Left lung (tissue), 10 donors: ENCODE results near the gene TASP1. TPM values are rescaled to one million over a fixed set of nuclear protein-coding genes. Genes with fewer than 3 reads are reported as not detected.
"Not testable (repeated sequence)": the region's sequence is repeated elsewhere in the genome, so short reads cannot be mapped to it uniquely, and the experiment has no call there.

ENCODE experiments used
- ATAC-seq: fragments of 200-7000 bp; cut with Tn5 transposase; one replicate; pipeline ENCODE4 v1.9.1; 2020; ENCODE audit warnings: moderate library complexity
- DNase-seq, 4 donors: peaks; one replicate each; pipeline ENCODE4 v3.0.0-alpha.2; 2013 to 2020
- H3K27ac ChIP-seq, 2 donors: fragments of 200-600 bp; sonication (generic) in 1 of 2; one replicate each; pipeline versions ENCODE4 v1.5.0 to v1.8.0; 2020 to 2021
- H3K27me3 ChIP-seq, 2 donors: fragments of 200-600 bp; sonication (generic) in 1 of 2; one replicate each; pipeline versions ENCODE4 v1.5.0 to v1.8.0; 2020 to 2021
- H3K36me3 ChIP-seq, 2 donors: fragments of 200-600 bp; sonication (generic) in 1 of 2; one replicate each; pipeline versions ENCODE4 v1.5.0 to v1.8.0; 2020 to 2021
- H3K4me1 ChIP-seq, 2 donors: fragments of 200-600 bp; one replicate each; pipeline ENCODE4 v1.8.0; 2021
- H3K4me3 ChIP-seq, 2 donors: fragments of 200-600 bp; sonication (generic) in 1 of 2; one replicate each; pipeline versions ENCODE4 v1.5.0 to v1.8.0; 2020 to 2021; ENCODE audit warnings: mild to moderate bottlenecking in 1 of 2
- H3K9me3 ChIP-seq, 2 donors: fragments of 200-600 bp; sonication (generic) in 1 of 2; one replicate each; pipeline versions ENCODE4 v1.5.0 to v1.8.0; 2020 to 2021
- CTCF ChIP-seq, 2 donors: fragments of 200-600 bp; sonication (generic) in 1 of 2; IDR thresholded peaks; one replicate each; pipeline versions ENCODE4 v1.5.0 to v1.8.0; 2021; ENCODE audit warnings: antibody characterized with exemption in 2 of 2
- intact Hi-C, 2 donors: fragments of 100-400 bp; cut with DNase I; formaldehyde crosslinking; loops; one replicate each; pipeline versions ENCODE4 v1.11.2 to v1.14.2; 2022
- polyA plus RNA-seq, 6 donors: library from polyadenylated mRNA; unstranded; fragments of 120-200 nt; gene quantifications; one replicate each; pipeline ENCODE4 v1.2.1, GENCODE V29; 2013; ENCODE audit not compliant: insufficient read length in 6 of 6
- total RNA-seq, 2 donors: library from RNA; stranded (reverse); fragmentation: NEBNext Ultra II Directional; extraction: Animal tissue kit (Norgen Biotek cat#: 25700); gene quantifications; one replicate each; pipeline ENCODE4 v1.2.1, GENCODE V29; 2021
- donor health status: DM: no; HTN: yes; CAD: no.
- donor health status: DM: no; HTN: no; CAD: no.

Gene TASP1
- total and polyA plus RNA-seq, 8 donors = 12.9 to 19.9 (median 17.3) TPM

GRCh38 chr20:13487202-13487601 is 151.5 kb downstream of the TASP1 start:
- Histone ChIP-seq H3K36me3 (peaks cover 0 to 10% of the 10 kb centered on the region in 2 donors), H3K27me3 (no peaks in the 10 kb centered on the region), H3K27ac (no peak overlapping the region), H3K4me1 (no peaks in the 10 kb centered on the region), H3K4me3 (no peak overlapping the region), H3K9me3 (no peaks in the 10 kb centered on the region)
- intact Hi-C loops = no loop called here
- ATAC-seq (no peak), DNase-seq (no peak)
- TF ChIP-seq CTCF (IDR thresholded peaks at IDR 0.05) = no peak

- Histone ChIP-seq H3K27me3 (no peaks in the 10 kb centered on the region), H3K36me3 (peaks cover 0 to 15% of the 10 kb centered on the region in 2 donors), H3K9me3 (no peaks in the 10 kb centered on the region), H3K4me1 (no peaks in the 10 kb centered on the region), H3K4me3 (no peak overlapping the region), H3K27ac (no peak overlapping the region)
- intact Hi-C loops = no loop called here
- ATAC-seq (no peak), DNase-seq (no peak)
- no peak for TF ChIP-seq CTCF (IDR thresholded peaks at IDR 0.05)
These were observed 152.0 kb downstream of the TASP1 start for GRCh38 chr20:13486694-13487093.

GRCh38 chr20:13485576-13485975 is 153.2 kb downstream of the TASP1 start:
- Histone ChIP-seq H3K27me3 (no peaks in the 10 kb centered on the region), H3K36me3 (peaks cover 0 to 26% of the 10 kb centered on the region in 2 donors), H3K4me3 (no peak overlapping the region), H3K27ac (no peak overlapping the region), H3K4me1 (no peaks in the 10 kb centered on the region), H3K9me3 (no peaks in the 10 kb centered on the region)
- no peak for DNase-seq
- intact Hi-C loops = no loop called here
- TF ChIP-seq CTCF (IDR thresholded peaks at IDR 0.05) = no peak
- ATAC-seq = no peak

GRCh38 chr20:13485019-13485418 is 153.7 kb downstream of the TASP1 start:
- H3K4me3 ChIP-seq, DNase-seq, ATAC-seq, H3K27ac ChIP-seq, H3K4me1 ChIP-seq, H3K27me3 ChIP-seq, H3K9me3 ChIP-seq, intact Hi-C loops: not testable (repeated sequence)
- H3K36me3 ChIP-seq = peaks cover 0 to 29% of the 10 kb centered on the region in 2 donors

GRCh38 chr20:13483472-13483871 is 155.3 kb downstream of the TASP1 start:
- H3K4me3 ChIP-seq, intact Hi-C loops: not testable (repeated sequence)

GRCh38 chr20:13478366-13478765 is 160.4 kb downstream of the TASP1 start:
- ATAC-seq = no peak
- DNase-seq = no peak
- H3K4me3 ChIP-seq = no peak overlapping the region
- no peaks in the 10 kb centered on the region for H3K27me3 ChIP-seq
- no peaks in the 10 kb centered on the region for H3K4me1 ChIP-seq
- H3K36me3 ChIP-seq = peaks cover 0 to 29% of the 10 kb centered on the region in 2 donors
- H3K9me3 ChIP-seq = no peaks in the 10 kb centered on the region
- H3K27ac ChIP-seq = no peak overlapping the region
- TF ChIP-seq CTCF (IDR thresholded peaks at IDR 0.05) = no peak
- intact Hi-C loops = no loop called here

More at GRCh38 chr20:13483472-13483871, 155.3 kb downstream of the TASP1 start:
- not testable (repeated sequence) for H3K9me3 ChIP-seq, DNase-seq, H3K27ac ChIP-seq, ATAC-seq, H3K27me3 ChIP-seq, H3K4me1 ChIP-seq
- H3K36me3 ChIP-seq = peaks cover 0 to 29% of the 10 kb centered on the region in 2 donors
